CD4-positive, alpha-beta T cell treated with Interleukin-17A for 4 hours (primary cell): ENCODE measurements around the gene SH3PXD2A.
"Not testable (repeated sequence)": the region's sequence is repeated elsewhere in the genome, so short reads cannot be mapped to it uniquely, and the experiment has no call there.

Experiments
- DNase-seq: peaks from one replicate; pipeline ENCODE4 v3.0.0-alpha.2; 2020; ENCODE audit warnings: mixed read lengths

SH3PXD2A gene

DNA sequence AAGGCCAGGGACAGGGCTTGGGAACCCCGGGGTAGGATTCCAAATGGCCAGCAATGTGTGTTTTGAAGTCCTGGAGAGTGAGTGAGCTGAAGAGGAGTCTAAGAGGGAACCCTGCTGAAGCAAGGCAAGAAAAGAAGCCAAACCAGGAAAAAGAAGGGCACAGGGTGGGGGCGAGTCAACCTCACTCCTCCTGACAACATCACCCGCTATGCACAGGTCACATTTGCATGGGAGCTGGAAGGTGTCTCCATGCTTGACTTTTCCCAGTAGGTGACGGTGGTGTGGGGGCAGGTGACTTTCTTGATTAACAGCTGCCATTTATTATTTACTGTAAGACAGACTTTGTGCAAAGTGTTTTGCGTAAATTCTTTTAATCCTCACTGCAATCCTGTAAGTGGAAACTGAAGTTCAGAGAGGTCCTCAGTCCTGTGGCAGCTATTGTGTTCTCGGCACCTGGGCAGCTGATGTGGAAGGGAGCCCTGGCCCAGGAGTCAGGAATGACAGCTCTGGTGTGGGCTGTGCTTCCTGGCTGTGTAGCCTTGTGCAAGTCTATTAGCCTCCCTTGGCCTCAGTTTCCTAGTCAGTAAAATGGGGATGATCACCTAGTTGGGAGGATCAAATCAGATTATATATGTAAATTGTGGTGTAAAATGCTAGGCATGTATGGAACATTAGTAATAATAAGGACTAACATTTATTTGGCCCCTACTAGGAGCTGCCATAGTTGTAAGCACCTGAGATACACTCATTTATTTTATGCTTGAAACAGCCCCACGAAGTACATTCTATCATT lies 90.9 kb downstream of the SH3PXD2A start:
- no peak for DNase-seq

GRCh38 chr10:103763374-103764202 lies 91.8 kb downstream of the SH3PXD2A start:
- DNase-seq: peak; percentile 48

DNA sequence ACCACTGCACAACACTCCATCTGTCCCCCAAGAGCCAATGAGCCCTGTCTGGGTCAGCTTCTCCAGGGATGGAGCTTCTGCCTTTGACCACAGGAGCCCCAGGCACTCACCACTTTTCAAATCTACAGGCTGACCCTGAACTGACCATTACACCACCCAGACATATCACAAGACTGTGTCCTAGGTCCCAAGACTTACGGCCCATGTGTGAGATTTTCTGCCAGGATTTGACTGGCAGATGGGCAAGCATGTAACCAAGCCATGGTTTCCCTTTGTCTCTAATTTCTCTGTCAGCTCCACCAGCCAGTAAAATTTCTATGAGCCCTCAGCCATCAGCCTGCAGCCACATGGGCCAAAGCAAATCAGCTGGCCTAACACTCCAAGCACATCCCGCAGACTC lies 92.5 kb downstream of the SH3PXD2A start:
- no peak for DNase-seq

- DNase-seq: no peak
Observed at GRCh38 chr10:103762162-103762561, 93.2 kb downstream of the SH3PXD2A start.

GRCh38 chr10:103761075-103761920 lies 94.1 kb downstream of the SH3PXD2A start:
- no peak for DNase-seq

DNA sequence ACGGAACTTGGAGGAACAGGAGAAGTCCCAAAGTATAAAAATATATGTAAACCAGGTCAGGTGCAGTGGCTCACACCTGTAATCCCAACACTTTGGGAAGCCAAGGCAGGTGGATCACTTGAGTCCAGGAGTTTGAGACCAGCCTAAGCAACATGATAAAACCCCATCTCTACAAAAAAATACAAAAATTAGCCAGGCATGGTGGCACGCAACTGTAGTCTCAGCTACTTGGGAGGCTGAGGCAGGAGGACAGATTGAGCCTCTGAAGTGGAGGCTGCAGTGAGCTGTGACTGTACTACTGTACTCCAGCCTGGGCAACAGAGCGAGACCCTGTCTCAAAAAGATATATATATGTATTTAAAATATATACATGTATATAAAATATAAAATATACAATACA lies 95.1 kb downstream of the SH3PXD2A start:
- not testable (repeated sequence) for DNase-seq

GRCh38 chr10:103759100-103759781 lies 96.1 kb downstream of the SH3PXD2A start:
- DNase-seq: peak; percentile 41

DNA sequence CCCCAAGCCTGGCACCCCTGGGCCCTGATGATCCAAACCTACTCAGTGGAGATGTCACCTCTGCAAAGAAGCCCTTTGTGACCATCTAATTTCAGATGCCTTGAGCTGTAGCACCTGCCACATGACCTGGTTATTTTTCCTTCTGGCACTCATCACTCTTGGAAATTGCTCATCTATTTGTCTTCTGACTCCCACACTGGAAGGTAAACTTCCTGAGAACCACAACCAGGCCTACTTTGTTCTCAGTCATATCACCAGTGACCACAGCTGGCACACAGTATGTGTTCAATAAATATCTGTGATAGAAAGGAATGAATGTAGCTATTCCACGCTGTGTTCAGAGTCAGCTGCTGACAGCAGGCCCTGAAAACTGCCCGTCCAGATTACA lies 97.1 kb downstream of the SH3PXD2A start:
- no peak for DNase-seq

GRCh38 chr10:103757531-103758293 lies 97.7 kb downstream of the SH3PXD2A start:
- peak; percentile 43 for DNase-seq

- no peak for DNase-seq
Observed at GRCh38 chr10:103756277-103756869, 99.0 kb downstream of the SH3PXD2A start.

DNA sequence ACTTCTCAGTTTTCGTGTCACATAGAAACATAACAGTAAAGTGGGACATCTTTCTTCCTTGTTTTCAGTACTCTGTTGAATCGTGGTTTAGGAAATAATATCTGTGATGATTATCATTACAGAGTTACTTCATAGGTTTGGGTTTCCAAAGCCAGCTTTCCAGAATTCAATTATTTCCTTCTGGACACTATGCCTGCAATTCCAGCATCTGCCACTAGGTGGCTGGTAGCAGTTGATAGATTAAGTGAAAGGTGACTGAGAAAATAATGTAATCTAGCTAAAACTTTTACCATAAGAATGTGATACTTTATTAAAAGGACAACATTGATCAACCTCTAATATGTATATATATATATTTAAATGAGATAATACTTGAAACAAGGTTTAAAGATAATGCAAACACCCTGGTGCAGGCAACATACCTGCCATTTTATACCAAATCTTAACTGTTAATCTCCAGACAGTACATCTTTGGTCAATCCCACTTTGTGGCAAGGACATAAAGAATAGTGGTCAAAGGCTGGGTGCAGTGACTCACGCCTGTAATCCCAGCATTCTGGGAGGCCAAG lies 102.6 kb downstream of the SH3PXD2A start:
- peak; percentile 60 for DNase-seq

DNA sequence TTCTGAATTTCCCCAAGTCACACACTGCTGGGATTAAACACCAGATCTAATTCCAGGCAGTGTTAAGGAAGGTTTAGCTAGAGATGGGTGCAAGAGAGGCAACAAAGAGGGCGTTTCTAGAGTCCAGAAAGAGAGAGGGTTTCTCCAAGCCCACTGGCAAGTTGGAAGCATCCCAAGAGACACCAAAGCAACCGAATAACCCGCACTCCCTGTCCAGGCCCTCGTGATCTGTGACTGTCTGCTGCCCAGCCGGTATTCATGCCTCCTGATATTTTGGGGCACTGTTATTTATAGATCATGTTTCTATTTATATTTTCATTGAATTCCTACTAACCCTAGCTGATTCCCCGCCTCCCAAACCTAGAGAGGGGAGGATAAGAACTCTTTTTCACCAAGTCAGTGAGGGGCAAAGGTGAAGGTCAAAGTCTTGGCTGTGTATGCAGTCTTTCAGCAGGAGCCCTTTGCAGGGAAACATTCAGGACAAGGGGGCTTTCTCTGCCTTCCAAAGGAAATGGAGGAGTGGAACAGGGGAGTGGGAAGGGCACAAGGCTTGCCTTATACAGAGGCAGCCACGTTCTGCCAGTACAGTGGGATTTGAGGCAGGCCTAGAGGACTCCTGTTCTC lies 103.6 kb downstream of the SH3PXD2A start:
- no peak for DNase-seq

DNA sequence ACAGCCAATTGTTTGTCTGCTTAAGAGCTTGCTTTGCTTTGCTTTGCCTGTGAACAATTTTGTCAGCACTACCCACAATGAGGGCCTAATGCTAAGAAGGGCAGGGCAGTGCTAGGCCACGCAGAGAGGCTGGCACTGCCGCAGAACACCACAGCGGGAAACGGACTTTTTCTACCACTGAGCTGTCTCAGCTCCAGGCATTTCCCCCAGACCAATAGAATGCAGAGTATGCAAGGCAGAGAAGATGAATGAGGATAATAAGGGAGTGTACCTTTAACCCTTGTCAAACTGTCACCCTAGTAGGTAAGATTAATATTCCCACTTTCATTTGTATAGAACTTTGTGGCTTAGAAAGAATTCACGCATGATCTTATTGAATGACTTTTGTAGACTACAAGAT lies 104.5 kb downstream of the SH3PXD2A start:
- no peak for DNase-seq

DNA sequence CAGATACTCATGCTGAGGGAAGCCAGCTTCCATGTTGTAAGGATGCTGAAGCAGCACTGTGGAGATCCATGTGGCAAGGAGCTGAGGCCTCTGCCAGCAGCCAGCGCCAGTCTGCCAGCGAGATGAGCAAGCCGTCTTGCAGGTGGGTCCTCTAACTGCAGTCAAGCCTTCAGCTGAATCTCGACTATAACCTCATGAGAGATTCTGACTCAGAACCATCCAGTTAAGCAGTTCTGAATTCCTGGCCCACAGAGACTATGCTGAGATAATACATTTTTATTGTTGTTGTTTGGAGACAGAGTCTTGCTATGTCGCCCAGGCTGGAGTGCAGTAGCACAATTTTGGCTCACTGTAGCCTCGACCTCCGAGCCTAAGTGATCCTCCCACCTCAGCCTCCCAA lies 105.6 kb downstream of the SH3PXD2A start:
- DNase-seq: no peak

- DNase-seq: peak; percentile 67
Observed at GRCh38 chr10:103748020-103748419, 107.4 kb downstream of the SH3PXD2A start.

GRCh38 chr10:103747193-103747865 lies 108.0 kb downstream of the SH3PXD2A start:
- no peak for DNase-seq

DNA sequence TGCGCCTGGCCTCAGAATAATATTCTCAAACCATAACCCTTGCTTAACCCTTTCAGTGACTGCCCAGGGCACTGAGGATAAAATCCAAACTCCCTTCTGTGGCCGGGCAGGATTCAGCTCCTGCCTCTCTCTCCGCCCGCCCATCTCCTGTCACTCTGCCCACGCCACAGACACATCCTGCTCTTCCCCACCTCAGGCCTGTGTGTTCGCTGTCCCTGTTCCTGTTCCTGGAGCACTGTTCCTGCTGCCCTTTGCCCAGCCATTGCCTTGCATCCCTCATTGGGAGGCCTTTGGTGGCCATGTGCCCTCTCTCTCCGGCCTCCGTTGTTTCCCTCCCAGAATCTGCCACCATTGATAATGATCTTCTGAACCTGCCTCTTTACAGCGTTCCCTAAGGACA lies 108.8 kb downstream of the SH3PXD2A start:
- DNase-seq: no peak

DNA sequence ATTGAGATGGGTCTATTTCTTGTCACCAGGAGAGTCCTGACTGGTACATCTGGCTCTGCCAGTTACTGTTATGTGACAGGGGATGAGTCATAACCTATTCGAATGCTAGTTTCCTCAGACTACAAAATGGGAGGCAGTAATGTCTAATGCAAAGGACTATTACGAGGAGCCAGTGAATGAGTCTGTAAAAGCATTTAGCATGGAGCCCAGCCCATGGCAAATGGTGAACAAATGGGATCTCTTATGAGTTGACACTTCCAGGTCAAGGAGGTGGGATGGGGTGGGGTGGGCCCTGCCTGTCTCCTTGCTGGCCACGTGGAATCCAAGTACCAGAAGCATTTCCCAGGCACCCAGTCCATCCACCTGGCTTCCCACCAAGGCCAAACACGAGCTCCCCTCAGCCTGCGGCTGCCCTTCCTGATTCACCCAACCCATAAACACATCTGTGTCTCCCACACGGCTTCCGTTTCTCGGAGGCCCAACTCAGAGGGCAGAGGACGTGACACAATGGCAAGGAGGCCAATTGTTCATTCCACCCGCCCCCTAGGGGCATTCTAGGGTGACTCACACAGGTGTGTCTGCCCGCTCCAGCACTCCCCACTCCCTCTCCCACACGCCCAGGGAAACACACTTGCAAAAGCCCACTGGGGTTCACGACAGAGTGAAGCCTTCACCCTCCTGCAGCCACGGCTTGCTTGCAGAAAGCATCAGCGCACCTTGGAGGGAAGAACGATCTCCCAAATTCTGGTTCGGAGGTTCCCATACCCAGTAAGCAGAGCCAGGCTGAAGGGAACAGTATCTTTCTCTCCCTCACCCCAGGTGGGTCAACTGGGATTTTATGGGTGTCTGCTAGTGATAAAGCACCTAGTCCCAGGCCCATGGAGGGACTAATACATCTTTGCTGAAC lies 109.8 kb downstream of the SH3PXD2A start:
- DNase-seq: peak; percentile 76

DNA sequence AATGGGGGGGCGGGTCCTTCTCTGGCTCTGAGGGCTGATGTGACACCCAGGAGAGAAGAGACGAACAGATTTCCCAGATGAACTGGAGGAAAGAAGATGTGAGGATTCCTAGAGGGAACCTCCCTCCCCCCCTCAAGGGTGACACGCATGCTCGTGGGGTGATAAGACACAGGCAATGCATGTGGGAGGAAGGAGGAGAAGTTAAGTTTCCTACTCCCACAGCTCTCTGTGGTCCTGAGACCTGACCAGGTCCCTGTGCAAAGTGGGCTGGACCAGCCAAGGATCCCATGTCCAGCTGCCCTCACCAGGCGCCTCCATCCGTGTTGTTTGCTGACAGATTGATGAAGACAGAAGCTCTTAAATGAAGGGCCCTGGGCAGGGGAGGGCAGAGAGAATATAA lies 112.6 kb downstream of the SH3PXD2A start:
- no peak for DNase-seq
